A549 (cell line): Measurements from ENCODE around the gene SCAP. TPM values are rescaled to one million over a fixed set of nuclear protein-coding genes. Genes with fewer than 3 reads are reported as not detected.

Experiments used
- BCL3 ChIP-seq: fragments of >200 bp; sonication (Bioruptor Twin); formaldehyde crosslinking; IDR thresholded peaks from 3 replicates; pipeline ENCODE4 v1.6.1; 2016
- CEBPB ChIP-seq, 2 experiments: fragments of >200 bp in 1 of 2; sonication (Bioruptor Twin) in 1 of 2; formaldehyde crosslinking in 1 of 2; IDR thresholded peaks; 2 replicates each; pipeline ENCODE4 v1.6.1; 2012 to 2016
- CHD4 ChIP-seq: fragments of 200-600 bp; sonication (generic); IDR thresholded peaks from 2 replicates; pipeline ENCODE4 v1.6.1; 2016; ENCODE audit warnings: antibody characterized with exemption, mild to moderate bottlenecking, borderline replicate concordance
- CTCF ChIP-seq: fragments of >200 bp; sonication (Bioruptor Twin); formaldehyde crosslinking; IDR thresholded peaks from 3 replicates; pipeline ENCODE4 v1.5.1; 2016
- EHMT2 ChIP-seq: fragments of 200-600 bp; sonication (generic); IDR thresholded peaks from 2 replicates; pipeline ENCODE4 v1.6.1; 2016; ENCODE audit warnings: antibody characterized with exemption, low read depth, mild to moderate bottlenecking, moderate library complexity
- FOSB ChIP-seq: fragments of 250-450 bp; sonication (Bioruptor Pico); IDR thresholded peaks from 2 replicates; pipeline ENCODE4 v1.5.0; 2020; ENCODE audit warnings: mild to moderate bottlenecking, moderate library complexity
- FOSL2 ChIP-seq, 2 experiments: fragments of 450-650 bp in 1 of 2; fragments of >200 bp in 1 of 2; sonication (Bioruptor Twin) in 1 of 2; formaldehyde crosslinking; IDR thresholded peaks; 2 replicates each; pipeline versions ENCODE4 v1.5.0 to v1.6.1; 2016 to 2020; ENCODE audit warnings: mild to moderate bottlenecking in 1 of 2, moderate library complexity in 1 of 2
- FOXS1 ChIP-seq: fragments of 250-450 bp; sonication (Bioruptor Pico); IDR thresholded peaks from 2 replicates; pipeline ENCODE4 v1.5.0; 2020; ENCODE audit warnings: mild to moderate bottlenecking, moderate library complexity
- HDAC2 ChIP-seq: fragments of 200-600 bp; sonication (generic); IDR thresholded peaks from 2 replicates; pipeline ENCODE4 v1.6.1; 2016
- HEYL ChIP-seq: fragments of 250-450 bp; sonication (Bioruptor Pico); IDR thresholded peaks from 2 replicates; pipeline ENCODE4 v1.8.0; 2021; ENCODE audit warnings: mild to moderate bottlenecking, moderate library complexity
- HMGXB4 ChIP-seq: fragments of 250-450 bp; sonication (Bioruptor Pico); IDR thresholded peaks from 2 replicates; pipeline ENCODE4 v1.5.0; 2021; ENCODE audit warnings: mild to moderate bottlenecking, moderate library complexity, borderline replicate concordance
- HOXB13 ChIP-seq: fragments of 250-450 bp; sonication (Bioruptor Pico); IDR thresholded peaks from 2 replicates; pipeline ENCODE4 v1.5.0; 2020; ENCODE audit warnings: low read depth, mild to moderate bottlenecking, moderate library complexity
- JUNB ChIP-seq: fragments of >200 bp; sonication (Bioruptor Twin); formaldehyde crosslinking; IDR thresholded peaks from 2 replicates; pipeline ENCODE4 v1.6.1; 2016
- MAFK ChIP-seq: fragments of 450-650 bp; IDR thresholded peaks from 2 replicates; pipeline ENCODE4 v1.6.1; 2014; ENCODE audit not compliant: partially characterized antibody
- MAZ ChIP-seq: fragments of 150-350 bp; IDR thresholded peaks from 2 replicates; pipeline ENCODE4 v1.6.1; 2014; ENCODE audit warnings: antibody characterized with exemption, low read depth, low read length, borderline replicate concordance
- NPAS2 ChIP-seq: fragments of 250-450 bp; sonication (Bioruptor Pico); IDR thresholded peaks from 2 replicates; pipeline ENCODE4 v1.8.0; 2022; ENCODE audit warnings: mild to moderate bottlenecking, moderate library complexity, borderline replicate concordance
- PBX3 ChIP-seq: IDR thresholded peaks from 2 replicates; pipeline ENCODE4 v1.6.1; 2012
- SMC3 ChIP-seq: fragments of >200 bp; sonication (Bioruptor Twin); formaldehyde crosslinking; IDR thresholded peaks from 3 replicates; pipeline ENCODE4 v1.6.1; 2018; ENCODE audit warnings: inconsistent platforms
- TFCP2L1 ChIP-seq: fragments of 250-450 bp; sonication (Bioruptor Pico); IDR thresholded peaks from 2 replicates; pipeline ENCODE4 v1.5.0; 2021; ENCODE audit warnings: mild to moderate bottlenecking
- ZFP36 ChIP-seq: fragments of 450-650 bp; IDR thresholded peaks from 2 replicates; pipeline ENCODE4 v1.6.1; 2014; ENCODE audit warnings: borderline replicate concordance; ENCODE audit not compliant: partially characterized antibody
- ZNF302 ChIP-seq: fragments of 250-450 bp; sonication (Bioruptor Pico); IDR thresholded peaks from 2 replicates; pipeline ENCODE4 v1.9.0; 2021; ENCODE audit warnings: inconsistent platforms, mild to moderate bottlenecking, moderate library complexity
- ZSCAN20 ChIP-seq: fragments of 250-450 bp; sonication (Bioruptor Pico); IDR thresholded peaks from 2 replicates; pipeline ENCODE4 v1.8.0; 2022; ENCODE audit warnings: mild to moderate bottlenecking, moderate library complexity
- polyA plus RNA-seq, 4 experiments: library from polyadenylated mRNA; depleted of rRNA in 3 of 4; stranded (reverse); fragments of >200 nt; fragmentation: RNase III in 1 of 4; extraction: RNeasy Plus Mini Kit Qiagen cat#74134 plus additional on column Dnase treatment in 1 of 4; gene quantifications; 2 replicates in 3 of 4; 3 replicates in 1 of 4; pipeline ENCODE4 v1.2.3, GENCODE V29; 2011 to 2017

Gene SCAP
- polyA plus RNA-seq, 2 of the 4 experiments (the other 2 are of a cell fraction), result 12.9 to 25.9 TPM

- no peak for TF ChIP-seq HMGXB4 (CRISPR knock-in tag)
- no peak for TF ChIP-seq FOXS1 (CRISPR knock-in tag)
- TF ChIP-seq EHMT2, result no peak
- peak; percentile 7; the same call in 1 of the 2 replicates for TF ChIP-seq PBX3
- TF ChIP-seq ZNF302, result no peak
- no peak for TF ChIP-seq MAFK
- TF ChIP-seq CHD4, result no peak
- no peak for TF ChIP-seq NPAS2
- peak; percentile 86; the same call in 1 of the 2 replicates for TF ChIP-seq FOSB (CRISPR knock-in tag)
- TF ChIP-seq BCL3, result peak; percentile 60; the same call in 2 of the 3 replicates
- TF ChIP-seq HDAC2, result no peak
- no peak for TF ChIP-seq FOSL2 (IDR thresholded peaks at IDR 0.05)
- TF ChIP-seq FOSL2 (CRISPR knock-in tag; IDR thresholded peaks at IDR 0.05), result 0 out of 2 replicates have a peak, but pooled peaks have one; percentile 2
- TF ChIP-seq SMC3, result no peak
- TF ChIP-seq MAZ, result no peak
- no peak for TF ChIP-seq CTCF
- TF ChIP-seq CEBPB (IDR thresholded peaks at IDR 0.05), result no peak
- no peak for TF ChIP-seq ZFP36
- TF ChIP-seq HOXB13 (CRISPR knock-in tag), result no peak
- TF ChIP-seq TFCP2L1, result peak; percentile 64; the same call in 1 of the 2 replicates
- no peak for TF ChIP-seq ZSCAN20
- no peak for TF ChIP-seq JUNB
- no peak for TF ChIP-seq HEYL (CRISPR knock-in tag)
Observed at GRCh38 chr3:47380601-47381316, 95.0 kb downstream of the SCAP start, which contains the start of gene PTPN23 (continued).
